ENCODE results near the gene TLE7. TPM values are rescaled to one million over a fixed set of nuclear protein-coding genes. Genes with fewer than 3 reads are reported as not detected.

Gene TLE7
- total and polyA plus RNA-seq, 2 of the 4 experiments (the other 2 are of a cell fraction): not detected

GRCh38 chr16:71436473-71436872 is 5.4 kb downstream of the TLE7 start:
- no peak for TF ChIP-seq FOS (IDR thresholded peaks at IDR 0.05; ENCODE audit: low read depth, low read length)
- no peak for TF ChIP-seq RFX5 (IDR thresholded peaks at IDR 0.05; ENCODE audit: low read depth, low read length)
- no peak for TF ChIP-seq USF2 (IDR thresholded peaks at IDR 0.05; ENCODE audit: low read depth, low read length)
- no peak for TF ChIP-seq MAZ (IDR thresholded peaks at IDR 0.05; ENCODE audit: borderline replicate concordance, low read depth, low read length)
- no peak for TF ChIP-seq CTCF (conservative IDR thresholded peaks at IDR 0.05; ENCODE audit: low read depth, low read length)
- H3K4ac ChIP-seq (ENCODE audit: low read depth, low read length): no peak overlapping the region
- no peak overlapping the region for H2BK20ac ChIP-seq (ENCODE audit: low read depth, low read length)
- no peak overlapping the region for H3K27ac ChIP-seq (ENCODE audit: insufficient read depth, low read length)
- H3K79me1 ChIP-seq (ENCODE audit: low read depth in 1 of 2, low read length in 2 of 2): no peaks in the 10 kb centered on the region
- no peak overlapping the region for H2AK5ac ChIP-seq (ENCODE audit: low read depth, low read length)
- CTCF ChIA-PET: interaction anchor here (1.5 kb wide), 1 partner anchor 63 kb away, joined by 3 read pairs; no protein-coding TSS in a partner anchor
- POLR2A ChIA-PET (ENCODE audit: unreplicated experiment): no interaction called here
- peaks cover 3% of the 10 kb centered on the region; the same call in 1 of the 2 replicates for H3K9me3 ChIP-seq (ENCODE audit: control insufficient read depth, insufficient read depth, low read length)
- H3K56ac ChIP-seq (ENCODE audit: extremely low read depth, insufficient read depth, low read length): no peak overlapping the region
- no peak overlapping the region for H2BK15ac ChIP-seq (ENCODE audit: low read depth, low read length)
- dilution Hi-C loops (cut with HindIII; ENCODE audit: low sequenced_read_pairs, unreplicated experiment) (no loop called here), in situ Hi-C loops (cut with MboI; ENCODE audit: low sequenced_read_pairs) (no loop called here), intact Hi-C loops (cut with micrococcal nuclease) (no loop called here)
- H4K91ac ChIP-seq (ENCODE audit: insufficient read depth, low read depth, low read length): no peak overlapping the region
- H4K5ac ChIP-seq (ENCODE audit: low read depth, low read length): no peak overlapping the region
- no peak overlapping the region for H3K4me3 ChIP-seq (ENCODE audit: insufficient read depth, low read depth, low read length)
- H3K23ac ChIP-seq (ENCODE audit: low read depth, low read length): no peak overlapping the region
- H3K14ac ChIP-seq (replicated peaks; ENCODE audit: low read depth, low read length): no peak overlapping the region
- H3K9me1 ChIP-seq (ENCODE audit: insufficient read depth, low read length): no peaks in the 10 kb centered on the region
- H3K27me3 ChIP-seq (ENCODE audit: control insufficient read depth, insufficient read depth, low read length): peaks cover 1% of the 10 kb centered on the region
- no peak overlapping the region for H4K8ac ChIP-seq (ENCODE audit: low read depth in 2 of 2, low read length in 2 of 2)
- ATAC-seq (ENCODE audit: low read depth) (no peak), DNase-seq (no peak)
- H2BK5ac ChIP-seq (ENCODE audit: low read depth, low read length, poor library complexity, severe bottlenecking): no peak overlapping the region
- H2BK120ac ChIP-seq (ENCODE audit: low read depth, low read length): no peak overlapping the region
- BruUV-seq (replicated peaks): no TSS peak
- no peak overlapping the region for H3K18ac ChIP-seq (ENCODE audit: low read depth, low read length)
- no peaks in the 10 kb centered on the region for H3K4me1 ChIP-seq (ENCODE audit: control insufficient read depth, insufficient read depth, low read length)
- H4K20me1 ChIP-seq (ENCODE audit: insufficient read depth, low read length): no peaks in the 10 kb centered on the region
- H3K36me3 ChIP-seq (ENCODE audit: control insufficient read depth, insufficient read depth, low read length): no peaks in the 10 kb centered on the region
- no peak overlapping the region for H3K4me2 ChIP-seq (ENCODE audit: low read depth, low read length)
- no peak overlapping the region for H3K9ac ChIP-seq (ENCODE audit: low read depth, low read length)
- 61% methylated on average over 2 of the region's 7 CpGs; no CpG with 5 or more reads in 1 of the 2 experiments for WGBS, 2 experiments (ENCODE audit: extremely low coverage in 2 of 2, insufficient read length in 1 of 2)
- H2AK9ac ChIP-seq (replicated peaks; ENCODE audit: low read depth, low read length, poor library complexity): no peak overlapping the region
- H2AFZ ChIP-seq (replicated peaks; ENCODE audit: low read length, poor library complexity): no peak overlapping the region
